CD4-positive, alpha-beta T cell (primary cell): Measurements from ENCODE around the gene CRIP1. TPM values are rescaled to one million over a fixed set of nuclear protein-coding genes. Genes with fewer than 3 reads are reported as not detected.
A peak's percentile ranks its signal among the peaks of the same experiment; 100 is the strongest.

ENCODE experiments used
- ATAC-seq: fragments of 200-7000 bp; cut with Tn5 transposase; one replicate; pipeline ENCODE4 v1.10.0; 2022; ENCODE audit warnings: mild to moderate bottlenecking; ENCODE audit not compliant: poor library complexity
- CTCF ChIA-PET: fragments of 350-600 bp; sonication (Branson Sonifier 250); formaldehyde crosslinking; loops from one replicate; lab custom pipeline; 2021; ENCODE audit warnings: antibody characterized with exemption, inconsistent platforms; lab: Charles Lee
- POLR2A ChIA-PET: fragments of 350-600 bp; sonication (Branson Sonifier 250); formaldehyde crosslinking; loops from one replicate; lab custom pipeline; 2021; ENCODE audit warnings: antibody characterized with exemption, inconsistent platforms; lab: Charles Lee
- DNase-seq, 14 experiments: peaks; one replicate each; pipeline ENCODE4 v3.0.0-alpha.2; 2013 to 2020; ENCODE audit warnings: mixed read lengths in 2 of 14
- H3K27ac ChIP-seq, 2 donors: one replicate each; pipeline versions ENCODE4 v1.5.1 to v1.7.0; 2013; ENCODE audit warnings: low read length in 2 of 2, low read depth in 1 of 2, mild to moderate bottlenecking in 1 of 2
- H3K27me3 ChIP-seq, 2 experiments: 1 replicate in 1 of 2; 2 replicates in 1 of 2; pipeline versions ENCODE4 v1.6.1 to v1.7.0; 2013; ENCODE audit warnings: low read length in 2 of 2, control low read depth in 1 of 2, mild to moderate bottlenecking in 1 of 2, moderate library complexity in 1 of 2; ENCODE audit not compliant: insufficient read depth in 2 of 2, control insufficient read depth in 1 of 2
- H3K36me3 ChIP-seq: one replicate; pipeline ENCODE4 v1.6.1; 2013; ENCODE audit warnings: low read length, control low read depth; ENCODE audit not compliant: insufficient read depth
- H3K4me1 ChIP-seq: one replicate; pipeline ENCODE4 v1.6.1; 2013; ENCODE audit warnings: low read length, control low read depth; ENCODE audit not compliant: insufficient read depth
- H3K4me3 ChIP-seq: one replicate; pipeline ENCODE4 v1.5.1; 2013; ENCODE audit warnings: mild to moderate bottlenecking, low read length, moderate library complexity
- H3K9me3 ChIP-seq, 2 experiments: 1 replicate in 1 of 2; 2 replicates in 1 of 2; pipeline versions ENCODE4 v1.6.1 to v1.7.0; 2013; ENCODE audit warnings: low read length in 2 of 2, mild to moderate bottlenecking in 2 of 2, control low read depth in 1 of 2, moderate library complexity in 1 of 2; ENCODE audit not compliant: control insufficient read depth in 1 of 2, insufficient read depth in 1 of 2
- H3K27ac Mint-ChIP-seq: one replicate; pipeline ENCODE4 v1.8.0; 2020; ENCODE audit warnings: mixed read lengths
- H3K27me3 Mint-ChIP-seq: one replicate; pipeline ENCODE4 v1.8.0; 2021; ENCODE audit warnings: mixed read lengths
- H3K36me3 Mint-ChIP-seq: one replicate; pipeline ENCODE4 v1.8.0; 2021; ENCODE audit warnings: low read depth, mixed read lengths
- H3K4me1 Mint-ChIP-seq: one replicate; pipeline ENCODE4 v1.8.0; 2021; ENCODE audit warnings: low read depth, mixed read lengths
- H3K4me3 Mint-ChIP-seq: one replicate; pipeline ENCODE4 v1.8.0; 2020; ENCODE audit warnings: mild to moderate bottlenecking, mixed read lengths
- H3K9me3 Mint-ChIP-seq: one replicate; pipeline ENCODE4 v1.8.0; 2020; ENCODE audit warnings: mixed read lengths
- CTCF ChIP-seq: fragments of 200-600 bp; IDR thresholded peaks from one replicate; pipeline ENCODE4 v1.8.0; 2022; ENCODE audit warnings: antibody characterized with exemption, mild to moderate bottlenecking
- intact Hi-C, 2 experiments: fragments of 100-400 bp; cut with DNase I in 1 of 2; cut with micrococcal nuclease in 1 of 2; formaldehyde crosslinking; loops; one replicate each; pipeline versions ENCODE4 v1.15.1 to v1.9.0; 2023 to 2025; cut with DNase I, micrococcal nuclease
- total RNA-seq, 174 experiments: library from RNA in 2 of 174; stranded (reverse) in 2 of 174; gene quantifications; one replicate each; pipeline ENCODE4 v1.2.3 and lab custom pipeline; 2021 to 2026

The CRIP1 gene
- total RNA-seq, 2 experiments from 2014 or later, result 250 to 258 TPM

GRCh38 chr14:105470350-105471296, 16.1 kb upstream of the CRIP1 start:
- POLR2A ChIA-PET, result no interaction called here
- no peak overlapping the region for H3K27ac Mint-ChIP-seq
- intact Hi-C loops, result no loop called here

GRCh38 chr14:105471297-105471821, 15.3 kb upstream of the CRIP1 start:
- CTCF ChIA-PET, result interaction anchor here (1.2 to 4.6 kb wide), 4 partner anchors 10 to 100 kb away, joined by 4 to 28 read pairs (median 8); partner anchors contain the start of gene TEDC1
- DNase-seq, result no peak
- no peak for ATAC-seq
- H3K27me3 ChIP-seq, result peaks cover 10% of the 10 kb centered on the region in 2 experiments
- no peak overlapping the region for H3K4me3 Mint-ChIP-seq
- no peaks in the 10 kb centered on the region for H3K9me3 Mint-ChIP-seq
- no peak for TF ChIP-seq CTCF
- peaks cover 34% of the 10 kb centered on the region for H3K4me1 ChIP-seq
- POLR2A ChIA-PET, result interaction anchor here (1.2 kb wide), 2 partner anchors 11 to 19 kb away, joined by 3 to 5 read pairs; no protein-coding TSS in a partner anchor
- H3K27ac ChIP-seq, result no peak overlapping the region
- no peak overlapping the region for H3K27ac Mint-ChIP-seq
- H3K27me3 Mint-ChIP-seq, result no peaks in the 10 kb centered on the region
- no peak overlapping the region for H3K4me3 ChIP-seq
- H3K36me3 Mint-ChIP-seq, result no peaks in the 10 kb centered on the region
- intact Hi-C loops, result no loop called here
- H3K9me3 ChIP-seq, result no peaks in the 10 kb centered on the region
- H3K4me1 Mint-ChIP-seq, result peaks cover 4% of the 10 kb centered on the region
- peaks cover 9% of the 10 kb centered on the region for H3K36me3 ChIP-seq

More at GRCh38 chr14:105470350-105471296, 16.1 kb upstream of the CRIP1 start:
- Histone ChIP-seq H3K4me1 (peaks cover 27% of the 10 kb centered on the region), H3K36me3 (peaks cover 10% of the 10 kb centered on the region), H3K4me3 (no peak overlapping the region), H3K27me3 (peaks cover 4 to 8% of the 10 kb centered on the region in 2 experiments), H3K27ac (no peak overlapping the region), H3K9me3 (no peaks in the 10 kb centered on the region)
- Mint-ChIP-seq H3K9me3 (no peaks in the 10 kb centered on the region), H3K36me3 (no peaks in the 10 kb centered on the region), H3K4me3 (no peak overlapping the region), H3K4me1 (peaks cover 4% of the 10 kb centered on the region), H3K27me3 (no peaks in the 10 kb centered on the region)
- DNase-seq, result peak in 1 of 14 experiments; percentile 44
- ATAC-seq, result no peak
- CTCF ChIA-PET, result interaction anchor here (1.2 to 4.6 kb wide), 4 partner anchors 10 to 100 kb away, joined by 4 to 28 read pairs (median 8); partner anchors contain the start of gene TEDC1
- TF ChIP-seq CTCF, result no peak

- ChIA-PET POLR2A (interaction anchor here (0.5 to 1.2 kb wide), 3 partner anchors 10 to 608 kb away, joined by 3 to 5 read pairs (median 3); no protein-coding TSS in a partner anchor), CTCF (interaction anchor here (2.0 to 4.6 kb wide), 3 partner anchors 9 to 101 kb away, joined by 8 to 28 read pairs (median 8); partner anchors contain the start of gene TEDC1)
- H3K4me1 ChIP-seq, result peaks cover 40% of the 10 kb centered on the region
- Mint-ChIP-seq H3K36me3 (no peaks in the 10 kb centered on the region), H3K9me3 (no peaks in the 10 kb centered on the region), H3K27me3 (no peaks in the 10 kb centered on the region), H3K27ac (no peak overlapping the region), H3K4me3 (no peak overlapping the region), H3K4me1 (peaks cover 9% of the 10 kb centered on the region)
- intact Hi-C loops, result no loop called here
- no peak overlapping the region for H3K27ac ChIP-seq
- no peak overlapping the region for H3K4me3 ChIP-seq
- peaks cover 10% of the 10 kb centered on the region in 2 experiments for H3K27me3 ChIP-seq
- peaks cover 9% of the 10 kb centered on the region for H3K36me3 ChIP-seq
- TF ChIP-seq CTCF, result no peak
- H3K9me3 ChIP-seq, result peaks cover 0 to 5% of the 10 kb centered on the region in 2 experiments
- ATAC-seq (no peak), DNase-seq (no peak)
These were observed 14.7 kb upstream of the CRIP1 start for GRCh38 chr14:105471823-105472485.
